Measurements from ENCODE around the gene HOXB1.

DNA sequence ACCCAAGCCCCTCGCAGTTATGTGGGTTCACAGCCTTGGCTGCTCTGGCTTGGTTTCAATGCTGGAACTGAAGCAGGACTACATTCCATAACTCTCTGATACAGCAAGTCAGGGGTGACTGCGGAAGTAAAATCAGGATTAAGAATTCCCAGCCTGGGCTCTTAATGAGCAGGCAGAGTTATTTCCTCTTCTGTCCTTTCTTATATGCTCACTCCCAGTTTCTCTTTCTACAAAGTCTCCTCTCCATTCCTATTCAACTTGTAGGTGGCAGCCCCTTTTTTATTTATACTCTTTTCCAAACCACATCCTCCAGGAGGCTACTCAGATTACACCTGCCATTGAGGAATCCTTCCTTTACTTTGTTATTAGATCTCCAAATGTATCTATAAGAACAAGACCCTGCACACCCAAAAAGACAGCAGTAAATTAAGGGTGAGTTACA, 40.3 kb downstream of the HOXB1 start:
- TF ChIP-seq CTCF (IDR thresholded peaks at IDR 0.05) (no peak), EZH2phosphoT487 (IDR thresholded peaks at IDR 0.05) (no peak)
